Testis (tissue), 2 donors: ENCODE results near the gene MICAL1.

Source experiments
- POLR2A ChIP-seq: fragments of 450-650 bp; IDR thresholded peaks from one replicate; pipeline ENCODE4 v1.6.1; 2017; ENCODE audit warnings: antibody characterized with exemption, mild to moderate bottlenecking, moderate library complexity
- TF ChIP-seq, protein P1 (sequence below), 3 experiments: fragments of 450-650 bp in 2 of 3; fragments of 200-600 bp in 1 of 3; sonication (generic) in 1 of 3; IDR thresholded peaks; one replicate each; pipeline ENCODE4 v1.5.1; 2016 to 2019; ENCODE audit warnings: antibody characterized with exemption in 3 of 3, mild to moderate bottlenecking in 2 of 3, moderate library complexity in 1 of 3

DNA sequence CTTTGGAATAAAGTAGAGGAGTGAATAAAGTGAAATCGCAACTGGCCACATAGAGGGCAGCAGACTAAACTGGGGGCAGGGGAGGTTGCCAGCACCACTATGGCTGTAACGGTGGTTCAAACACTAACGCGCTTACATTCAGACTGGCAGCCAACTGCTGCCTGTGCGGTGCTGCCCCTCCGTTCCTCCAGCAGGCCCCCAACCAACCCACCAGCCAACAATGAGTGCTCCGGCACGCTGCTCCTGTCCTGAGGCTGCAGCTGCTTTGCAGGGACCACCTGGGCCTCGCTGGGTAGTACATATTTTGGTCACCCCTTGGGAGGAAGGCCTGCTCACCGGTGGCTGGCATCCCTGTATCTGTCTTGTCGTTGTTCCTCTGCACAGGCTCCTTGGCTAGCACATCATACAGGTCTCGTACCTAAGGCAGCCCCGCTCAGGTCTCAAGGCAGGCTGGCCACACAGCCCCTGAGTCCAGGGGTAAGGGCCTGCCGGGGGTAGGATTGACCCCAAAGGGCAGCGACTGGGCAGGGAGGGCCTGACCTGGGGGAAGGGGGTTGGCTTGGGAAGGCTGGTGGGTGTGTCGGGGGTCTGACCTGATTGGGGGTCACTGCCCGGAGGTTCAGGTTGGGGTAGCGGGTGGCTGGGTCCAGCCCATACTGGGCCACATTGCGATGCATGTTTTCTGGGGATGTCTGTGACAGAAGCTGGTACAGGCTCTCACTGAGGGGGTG, 6.3 kb downstream of the MICAL1 start:
- TF ChIP-seq, protein P1, sequence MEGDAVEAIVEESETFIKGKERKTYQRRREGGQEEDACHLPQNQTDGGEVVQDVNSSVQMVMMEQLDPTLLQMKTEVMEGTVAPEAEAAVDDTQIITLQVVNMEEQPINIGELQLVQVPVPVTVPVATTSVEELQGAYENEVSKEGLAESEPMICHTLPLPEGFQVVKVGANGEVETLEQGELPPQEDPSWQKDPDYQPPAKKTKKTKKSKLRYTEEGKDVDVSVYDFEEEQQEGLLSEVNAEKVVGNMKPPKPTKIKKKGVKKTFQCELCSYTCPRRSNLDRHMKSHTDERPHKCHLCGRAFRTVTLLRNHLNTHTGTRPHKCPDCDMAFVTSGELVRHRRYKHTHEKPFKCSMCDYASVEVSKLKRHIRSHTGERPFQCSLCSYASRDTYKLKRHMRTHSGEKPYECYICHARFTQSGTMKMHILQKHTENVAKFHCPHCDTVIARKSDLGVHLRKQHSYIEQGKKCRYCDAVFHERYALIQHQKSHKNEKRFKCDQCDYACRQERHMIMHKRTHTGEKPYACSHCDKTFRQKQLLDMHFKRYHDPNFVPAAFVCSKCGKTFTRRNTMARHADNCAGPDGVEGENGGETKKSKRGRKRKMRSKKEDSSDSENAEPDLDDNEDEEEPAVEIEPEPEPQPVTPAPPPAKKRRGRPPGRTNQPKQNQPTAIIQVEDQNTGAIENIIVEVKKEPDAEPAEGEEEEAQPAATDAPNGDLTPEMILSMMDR (IDR thresholded peaks at IDR 0.05) = no peak
- TF ChIP-seq POLR2A = no peak
